IMR-90 (cell line): ENCODE results near the gene RPL26. TPM values are rescaled to one million over a fixed set of nuclear protein-coding genes. Genes with fewer than 3 reads are reported as not detected.

ENCODE experiments used
- ATAC-seq: fragments of 200-7000 bp; cut with Tn5 transposase; 2 replicates; pipeline ENCODE4 v1.9.1; 2020; ENCODE audit warnings: low read depth, mild to moderate bottlenecking, moderate library complexity
- BruUV-seq: library from RNA; stranded (reverse); fragments of 400-500 nt; replicated peaks from 2 replicates; lab custom pipeline; 2021; lab: Mats Ljungman, UMichigan
- CTCF ChIA-PET: fragments of 300-600 bp; formaldehyde crosslinking; extraction: SDS; loops from one replicate; lab custom pipeline; 2021; ENCODE audit warnings: antibody characterized with exemption; lab: Yijun Ruan, JAX
- POLR2A ChIA-PET: fragments of 300-600 bp; sonication (Branson Sonifier 250); formaldehyde crosslinking; loops from one replicate; lab custom pipeline; 2022; ENCODE audit warnings: antibody characterized with exemption; ENCODE audit not compliant: unreplicated experiment; lab: Charles Lee
- DNase-seq: peaks from one replicate; pipeline ENCODE4 v3.0.0; 2013
- H2AFZ ChIP-seq: replicated peaks from 2 replicates; pipeline ENCODE3; 2013; ENCODE audit warnings: low read length, mild to moderate bottlenecking; ENCODE audit not compliant: poor library complexity
- H2AK5ac ChIP-seq: 2 replicates; pipeline ENCODE4 v1.6.1; 2013; ENCODE audit warnings: low read depth, low read length, inconsistent platforms
- H2AK9ac ChIP-seq: replicated peaks from 2 replicates; pipeline ENCODE3; 2013; ENCODE audit warnings: mild to moderate bottlenecking, low read depth, low read length, moderate library complexity; ENCODE audit not compliant: poor library complexity
- H2BK120ac ChIP-seq: 2 replicates; pipeline ENCODE4 v1.6.1; 2013; ENCODE audit warnings: low read depth, low read length, inconsistent platforms
- H2BK15ac ChIP-seq: 3 replicates; pipeline ENCODE4 v1.6.1; 2013; ENCODE audit warnings: low read depth, low read length, inconsistent platforms
- H2BK20ac ChIP-seq: 2 replicates; pipeline ENCODE4 v1.6.1; 2013; ENCODE audit warnings: low read depth, mild to moderate bottlenecking, inconsistent platforms, low read length, moderate library complexity
- H2BK5ac ChIP-seq: 2 replicates; pipeline ENCODE4 v1.6.1; 2013; ENCODE audit warnings: mild to moderate bottlenecking, low read depth, low read length, inconsistent platforms; ENCODE audit not compliant: poor library complexity, severe bottlenecking
- H3K14ac ChIP-seq: replicated peaks from 2 replicates; pipeline ENCODE4 v1.6.1; 2013; ENCODE audit warnings: low read depth, low read length, inconsistent platforms
- H3K18ac ChIP-seq: 2 replicates; pipeline ENCODE4 v1.6.1; 2013; ENCODE audit warnings: low read depth, low read length, control low read depth
- H3K23ac ChIP-seq: 2 replicates; pipeline ENCODE4 v1.6.1; 2013; ENCODE audit warnings: low read depth, low read length, inconsistent platforms
- H3K27ac ChIP-seq: 2 replicates; pipeline ENCODE4 v1.5.1; 2013; ENCODE audit warnings: mild to moderate bottlenecking, control low read depth, low read length; ENCODE audit not compliant: insufficient read depth
- H3K27me3 ChIP-seq: 2 replicates; pipeline ENCODE4 v1.6.1; 2013; ENCODE audit warnings: low read length; ENCODE audit not compliant: control insufficient read depth, insufficient read depth
- H3K36me3 ChIP-seq: 2 replicates; pipeline ENCODE4 v1.6.1; 2013; ENCODE audit warnings: low read length, mixed read lengths; ENCODE audit not compliant: control insufficient read depth, insufficient read depth
- H3K4ac ChIP-seq: 2 replicates; pipeline ENCODE4 v1.6.1; 2013; ENCODE audit warnings: low read depth, low read length, inconsistent platforms
- H3K4me1 ChIP-seq: 2 replicates; pipeline ENCODE4 v1.6.1; 2013; ENCODE audit warnings: low read length, mixed read lengths; ENCODE audit not compliant: control insufficient read depth, insufficient read depth
- H3K4me2 ChIP-seq: 2 replicates; pipeline ENCODE4 v1.6.1; 2013; ENCODE audit warnings: low read depth, mild to moderate bottlenecking, control low read depth, low read length, moderate library complexity
- H3K4me3 ChIP-seq: 2 replicates; pipeline ENCODE4 v1.5.1; 2013; ENCODE audit warnings: low read depth, mild to moderate bottlenecking, control low read depth, low read length, moderate library complexity; ENCODE audit not compliant: insufficient read depth
- H3K56ac ChIP-seq: 2 replicates; pipeline ENCODE4 v1.6.1; 2013; ENCODE audit warnings: low read length, inconsistent platforms; ENCODE audit not compliant: insufficient read depth; ENCODE audit errors: extremely low read depth
- H3K79me1 ChIP-seq, 2 experiments: 2 replicates each; pipeline ENCODE4 v1.6.1; 2013; ENCODE audit warnings: low read length in 2 of 2, inconsistent platforms in 1 of 2, low read depth in 1 of 2
- H3K9ac ChIP-seq: 2 replicates; pipeline ENCODE4 v1.6.1; 2013; ENCODE audit warnings: low read depth, low read length, control low read depth
- H3K9me1 ChIP-seq: 2 replicates; pipeline ENCODE4 v1.6.1; 2013; ENCODE audit warnings: low read length, inconsistent platforms; ENCODE audit not compliant: insufficient read depth
- H3K9me3 ChIP-seq: 2 replicates; pipeline ENCODE4 v1.6.1; 2013; ENCODE audit warnings: low read length; ENCODE audit not compliant: control insufficient read depth, insufficient read depth
- H4K20me1 ChIP-seq: 2 replicates; pipeline ENCODE4 v1.6.1; 2013; ENCODE audit warnings: low read length, inconsistent platforms; ENCODE audit not compliant: insufficient read depth
- H4K5ac ChIP-seq: 2 replicates; pipeline ENCODE4 v1.6.1; 2013; ENCODE audit warnings: mild to moderate bottlenecking, low read depth, low read length, control low read depth
- H4K8ac ChIP-seq, 2 experiments: 2 replicates each; pipeline ENCODE4 v1.6.1; 2013; ENCODE audit warnings: low read depth in 2 of 2, low read length in 2 of 2, control low read depth in 1 of 2, inconsistent platforms in 1 of 2
- H4K91ac ChIP-seq: 2 replicates; pipeline ENCODE4 v1.6.1; 2013; ENCODE audit warnings: low read depth, low read length, inconsistent platforms; ENCODE audit not compliant: insufficient read depth
- CHD1 ChIP-seq: IDR thresholded peaks from 2 replicates; pipeline ENCODE4 v1.6.1; 2012; ENCODE audit warnings: low read depth, low read length, improper control_type of control experiment
- SMC3 ChIP-seq: fragments of 150-350 bp; IDR thresholded peaks from 2 replicates; pipeline ENCODE4 v1.6.1; 2016; ENCODE audit warnings: low read depth, mild to moderate bottlenecking, antibody characterized with exemption, low read length, moderate library complexity
- WGBS, 2 experiments: methylation state at CpG; one replicate each; pipeline versions ENCODE4 v1.1.5 to v1.1.7; 2013; ENCODE audit warnings: missing lambda C conversion rate in 2 of 2; ENCODE audit not compliant: insufficient read length in 1 of 2; ENCODE audit errors: extremely low coverage in 2 of 2; 5-methylcytosine and 5-hydroxymethylcytosine counted together
- dilution Hi-C: fragments of 300-500 bp; cut with HindIII; formaldehyde crosslinking; loops from one replicate; pipeline ENCODE4 v1.14.3; 2018; ENCODE audit warnings: low sequenced_read_pairs; ENCODE audit not compliant: unreplicated experiment
- in situ Hi-C: fragments of 300-500 bp; cut with MboI; formaldehyde crosslinking; loops from 3 replicates; pipeline ENCODE4 v1.14.3; 2019; ENCODE audit warnings: low sequenced_read_pairs, inconsistent platforms, mixed read lengths
- intact Hi-C: fragments of 100-400 bp; cut with micrococcal nuclease; formaldehyde crosslinking; loops from 2 replicates; pipeline ENCODE4 v1.10.0; 2022
- polyA plus RNA-seq, 3 experiments: library from polyadenylated mRNA; depleted of rRNA; stranded (reverse); fragments of >200 nt; gene quantifications; 2 replicates each; pipeline ENCODE4 v1.2.3, GENCODE V29; 2012; ENCODE audit warnings: low replicate concordance in 1 of 3
- total RNA-seq: library from RNA; depleted of rRNA; stranded (reverse); fragments of >200 nt; gene quantifications from 2 replicates; pipeline ENCODE4 v1.2.3, GENCODE V29; 2012

The RPL26 gene
- total and polyA plus RNA-seq, 2 of the 4 experiments (the other 2 are of a cell fraction), result 4,763 to 5,013 TPM

GRCh38 chr17:8406174-8406573 is 23.2 kb upstream of the RPL26 start:
- intact Hi-C loops, result no loop called here

More at GRCh38 chr17:8406174-8406573, 23.2 kb upstream of the RPL26 start:
- peaks cover 5% of the 10 kb centered on the region; the same call in 1 of the 2 replicates for H3K27me3 ChIP-seq
- no peaks in the 10 kb centered on the region for H3K79me1 ChIP-seq
- H3K9me1 ChIP-seq, result no peaks in the 10 kb centered on the region
- H2AK9ac ChIP-seq, result no peak overlapping the region
- WGBS, 2 experiments, result 40% methylated on average over 1 of the region's 2 CpGs; no CpG with 5 or more reads in 1 of the 2 experiments
- H2AK5ac ChIP-seq, result no peak overlapping the region
- DNase-seq, result no peak
- H3K18ac ChIP-seq, result no peak overlapping the region
- in situ Hi-C loops, result no loop called here
- no peak overlapping the region for H3K56ac ChIP-seq
- H3K14ac ChIP-seq, result no peak overlapping the region
- CTCF ChIA-PET, result interaction anchor here (0.6 kb wide), 1 partner anchor 11 kb away, joined by 3 read pairs; no protein-coding TSS in a partner anchor
- POLR2A ChIA-PET, result no interaction called here
- dilution Hi-C loops, result no loop called here
- H3K4me1 ChIP-seq, result no peaks in the 10 kb centered on the region
- H3K9ac ChIP-seq, result no peak overlapping the region
- no peak overlapping the region for H4K8ac ChIP-seq
- H3K4me2 ChIP-seq, result no peak overlapping the region
- no peaks in the 10 kb centered on the region for H4K20me1 ChIP-seq
- H2BK15ac ChIP-seq, result no peak overlapping the region
- H3K9me3 ChIP-seq, result no peaks in the 10 kb centered on the region
- ATAC-seq, result no peak
- no peak overlapping the region for H3K4me3 ChIP-seq
- H3K36me3 ChIP-seq, result no peaks in the 10 kb centered on the region
- TF ChIP-seq SMC3 (no peak), CHD1 (no peak)
- H2BK120ac ChIP-seq, result no peak overlapping the region
- H4K91ac ChIP-seq, result no peak overlapping the region
- no peak overlapping the region for H2AFZ ChIP-seq
- H2BK5ac ChIP-seq, result no peak overlapping the region
- H3K23ac ChIP-seq, result no peak overlapping the region
- no peak overlapping the region for H4K5ac ChIP-seq
- no peak overlapping the region for H2BK20ac ChIP-seq
- no peak overlapping the region for H3K4ac ChIP-seq
- BruUV-seq, result no TSS peak
- no peak overlapping the region for H3K27ac ChIP-seq
